Cardiac muscle cell (in vitro differentiated cells and primary cell): ENCODE measurements around the gene CCDC93. TPM values are rescaled to one million over a fixed set of nuclear protein-coding genes. Genes with fewer than 3 reads are reported as not detected.

Source experiments
- DNase-seq, 2 donors: peaks; one replicate each; pipeline versions ENCODE4 v3.0.0 to v3.0.0-alpha.2; 2010 to 2017; ENCODE audit warnings: low read depth in 1 of 2, low spot score in 1 of 2
- H3K27ac ChIP-seq: fragments of 200-600 bp; sonication (generic); 2 replicates; pipeline ENCODE4 v1.5.1; 2016
- H3K27me3 ChIP-seq: fragments of 200-600 bp; sonication (generic); 2 replicates; pipeline ENCODE4 v1.6.0; 2016; ENCODE audit warnings: control low read depth
- H3K36me3 ChIP-seq: fragments of 200-600 bp; sonication (generic); 2 replicates; pipeline ENCODE4 v1.5.1; 2016; ENCODE audit warnings: control low read depth
- H3K4me1 ChIP-seq: fragments of 200-600 bp; sonication (generic); 2 replicates; pipeline ENCODE4 v1.8.1; 2017; ENCODE audit warnings: low read depth, mild to moderate bottlenecking, mixed run types
- H3K4me3 ChIP-seq: fragments of 200-600 bp; sonication (generic); 2 replicates; pipeline ENCODE4 v1.5.1; 2016; ENCODE audit warnings: mild to moderate bottlenecking
- H3K9me3 ChIP-seq: fragments of 200-600 bp; sonication (generic); 2 replicates; pipeline ENCODE4 v1.5.1; 2017; ENCODE audit warnings: low read depth, mild to moderate bottlenecking, control low read depth
- CTCF ChIP-seq: IDR thresholded peaks from 2 replicates; pipeline ENCODE4 v1.5.1; 2012; ENCODE audit warnings: low read depth, mild to moderate bottlenecking, low read length
- polyA plus RNA-seq: library from polyadenylated mRNA; unstranded; fragments of >200 nt; fragmentation: Nextera tagmentation; extraction: Ambion mirVana; gene quantifications from 2 replicates; pipeline ENCODE4 v1.2.1, GENCODE V29; 2016
- total RNA-seq: library from RNA; depleted of rRNA; stranded (reverse); fragments of >200 nt; gene quantifications from 2 replicates; pipeline ENCODE4 v1.2.3, GENCODE V29; 2016

Gene CCDC93
- total and polyA plus RNA-seq, 2 experiments from 2014 or later = 16.9 to 20.8 TPM

GRCh38 chr2:118054213-118055008, 40.5 kb upstream of the CCDC93 start:
- Histone ChIP-seq H3K4me1 (no peaks in the 10 kb centered on the region), H3K27ac (no peak overlapping the region), H3K36me3 (no peaks in the 10 kb centered on the region), H3K4me3 (no peak overlapping the region), H3K27me3 (no peaks in the 10 kb centered on the region), H3K9me3 (no peaks in the 10 kb centered on the region)
- DNase-seq = no peak
- no peak for TF ChIP-seq CTCF

- Histone ChIP-seq H3K4me1 (no peaks in the 10 kb centered on the region), H3K27ac (no peak overlapping the region), H3K36me3 (no peaks in the 10 kb centered on the region)
Measured at GRCh38 chr2:118053681-118054080, 39.8 kb upstream of the CCDC93 start.

GRCh38 chr2:118052474-118052873, 38.6 kb upstream of the CCDC93 start:
- no peak for TF ChIP-seq CTCF
- H3K4me3 ChIP-seq = no peak overlapping the region
- no peaks in the 10 kb centered on the region for H3K9me3 ChIP-seq
- no peaks in the 10 kb centered on the region for H3K4me1 ChIP-seq
- no peak overlapping the region for H3K27ac ChIP-seq
- no peaks in the 10 kb centered on the region for H3K36me3 ChIP-seq
- no peak for DNase-seq
- H3K27me3 ChIP-seq = no peaks in the 10 kb centered on the region

More at GRCh38 chr2:118053681-118054080, 39.8 kb upstream of the CCDC93 start:
- Histone ChIP-seq H3K4me3 (no peak overlapping the region), H3K9me3 (no peaks in the 10 kb centered on the region), H3K27me3 (no peaks in the 10 kb centered on the region)
- DNase-seq = no peak
- TF ChIP-seq CTCF = no peak

- Histone ChIP-seq H3K4me3 (no peak overlapping the region), H3K9me3 (no peaks in the 10 kb centered on the region), H3K4me1 (no peaks in the 10 kb centered on the region), H3K27ac (no peak overlapping the region), H3K36me3 (no peaks in the 10 kb centered on the region), H3K27me3 (no peaks in the 10 kb centered on the region)
- DNase-seq = no peak
- no peak for TF ChIP-seq CTCF
Measured at GRCh38 chr2:118051826-118052358, 38.0 kb upstream of the CCDC93 start.

- DNase-seq = no peak
- Histone ChIP-seq H3K36me3 (no peaks in the 10 kb centered on the region), H3K9me3 (no peaks in the 10 kb centered on the region), H3K4me1 (no peaks in the 10 kb centered on the region), H3K27me3 (no peaks in the 10 kb centered on the region), H3K4me3 (no peak overlapping the region), H3K27ac (no peak overlapping the region)
- TF ChIP-seq CTCF = no peak
Measured at GRCh38 chr2:118050974-118051373, 37.1 kb upstream of the CCDC93 start.
